GM23338 (cell line): ENCODE data around the gene TULP1. TPM values are rescaled to one million over a fixed set of nuclear protein-coding genes. Genes with fewer than 3 reads are reported as not detected.

ENCODE experiments used
- ATAC-seq: fragments of 200-7000 bp; cut with Tn5 transposase; 3 replicates; pipeline ENCODE4 v1.9.1; 2020
- DNase-seq: peaks from one replicate; pipeline ENCODE4 v3.0.0-alpha.2; 2015; ENCODE audit warnings: low spot score
- H2AFZ ChIP-seq: fragments of 200-600 bp; sonication (generic); 2 replicates; pipeline ENCODE4 v1.8.0; 2016; ENCODE audit warnings: antibody characterized with exemption, mild to moderate bottlenecking, moderate library complexity
- H3F3A ChIP-seq: fragments of 200-600 bp; sonication (generic); replicated peaks from 2 replicates; pipeline ENCODE4 v1.8.0; 2017; ENCODE audit warnings: antibody characterized with exemption, mixed run types, low read depth
- H3K27ac ChIP-seq: fragments of 200-600 bp; sonication (generic); 2 replicates; pipeline ENCODE4 v1.6.1; 2016; ENCODE audit warnings: low read depth
- H3K27me3 ChIP-seq: fragments of 200-600 bp; sonication (generic); 2 replicates; pipeline ENCODE4 v1.8.0; 2016; ENCODE audit warnings: mild to moderate bottlenecking, mixed run types, moderate library complexity; ENCODE audit not compliant: insufficient read depth
- H3K36me3 ChIP-seq: fragments of 200-600 bp; sonication (generic); 2 replicates; pipeline ENCODE4 v1.8.0; 2016; ENCODE audit warnings: mild to moderate bottlenecking; ENCODE audit not compliant: insufficient read depth
- H3K4me1 ChIP-seq: fragments of 200-600 bp; sonication (generic); 2 replicates; pipeline ENCODE4 v1.8.0; 2016; ENCODE audit warnings: mild to moderate bottlenecking, moderate library complexity; ENCODE audit not compliant: insufficient read depth
- H3K4me2 ChIP-seq: fragments of 200-600 bp; sonication (generic); 2 replicates; pipeline ENCODE4 v1.7.1; 2017; ENCODE audit warnings: mixed run types
- H3K4me3 ChIP-seq: fragments of 200-600 bp; sonication (generic); 2 replicates; pipeline ENCODE4 v1.6.1; 2016; ENCODE audit warnings: mixed run types
- H3K79me2 ChIP-seq: fragments of 200-600 bp; sonication (generic); replicated peaks from 2 replicates; pipeline ENCODE4 v1.8.0; 2017; ENCODE audit warnings: mild to moderate bottlenecking; ENCODE audit not compliant: insufficient read depth
- H3K9me2 ChIP-seq: fragments of 200-600 bp; sonication (generic); 2 replicates; pipeline ENCODE4 v1.8.0; 2017; ENCODE audit not compliant: insufficient read depth
- H4K20me1 ChIP-seq: fragments of 200-600 bp; sonication (generic); replicated peaks from 2 replicates; pipeline ENCODE4 v1.8.0; 2017; ENCODE audit warnings: mild to moderate bottlenecking; ENCODE audit not compliant: insufficient read depth
- H3K27ac Mint-ChIP-seq: 2 replicates; pipeline ENCODE4 v1.8.0; 2020; ENCODE audit warnings: inconsistent platforms, mild to moderate bottlenecking, moderate library complexity, mixed read lengths
- H3K27me3 Mint-ChIP-seq: 3 replicates; pipeline ENCODE4 v1.8.0; 2022; ENCODE audit warnings: low read depth, mild to moderate bottlenecking, moderate library complexity, mixed read lengths, inconsistent platforms; ENCODE audit not compliant: insufficient read depth, poor library complexity
- H3K36me3 Mint-ChIP-seq: 3 replicates; pipeline ENCODE4 v1.8.0; 2021; ENCODE audit warnings: low read depth, mild to moderate bottlenecking, inconsistent platforms, moderate library complexity, mixed read lengths
- H3K4me1 Mint-ChIP-seq: 3 replicates; pipeline ENCODE4 v1.8.0; 2020; ENCODE audit warnings: mild to moderate bottlenecking, inconsistent platforms, mixed read lengths
- H3K4me3 Mint-ChIP-seq: 3 replicates; pipeline ENCODE4 v1.8.0; 2021; ENCODE audit warnings: moderate library complexity, mild to moderate bottlenecking, inconsistent platforms, mixed read lengths
- H3K9me3 Mint-ChIP-seq: 3 replicates; pipeline ENCODE4 v1.8.0; 2020; ENCODE audit warnings: moderate library complexity, mild to moderate bottlenecking, inconsistent platforms, mixed read lengths
- CREB1 ChIP-seq: fragments of 250-450 bp; sonication (Bioruptor Pico); IDR thresholded peaks from 2 replicates; pipeline ENCODE4 v1.5.0; 2020; ENCODE audit warnings: low read depth, mild to moderate bottlenecking, moderate library complexity
- EZH2 ChIP-seq: fragments of 200-600 bp; sonication (generic); IDR thresholded peaks from one replicate; pipeline ENCODE4 v1.8.0; 2017; ENCODE audit warnings: antibody characterized with exemption, mild to moderate bottlenecking, low read depth; ENCODE audit not compliant: unreplicated experiment
- EZH2phosphoT487 ChIP-seq: fragments of 200-600 bp; sonication (generic); IDR thresholded peaks from one replicate; pipeline ENCODE4 v1.8.1; 2018; ENCODE audit warnings: antibody characterized with exemption; ENCODE audit not compliant: unreplicated experiment
- JUNB ChIP-seq: IDR thresholded peaks from one replicate; pipeline ENCODE4 v1.6.1; 2016; ENCODE audit warnings: antibody characterized with exemption; ENCODE audit not compliant: unreplicated experiment
- NANOG ChIP-seq: IDR thresholded peaks from 2 replicates; pipeline ENCODE4 v1.6.1; 2016; ENCODE audit warnings: antibody characterized with exemption, borderline replicate concordance
- POLR2AphosphoS5 ChIP-seq: IDR thresholded peaks from 2 replicates; pipeline ENCODE4 v1.6.1; 2016; ENCODE audit warnings: antibody characterized with exemption, low read depth
- STAT1 ChIP-seq: IDR thresholded peaks from one replicate; pipeline ENCODE4 v1.6.1; 2016; ENCODE audit warnings: antibody characterized with exemption; ENCODE audit not compliant: unreplicated experiment
- ZNF114 ChIP-seq: fragments of 250-450 bp; sonication (Bioruptor Pico); IDR thresholded peaks from 2 replicates; pipeline ENCODE4 v1.5.0; 2020; ENCODE audit warnings: mild to moderate bottlenecking, moderate library complexity
- ZNF331 ChIP-seq: fragments of 250-450 bp; sonication (Bioruptor Pico); IDR thresholded peaks from 2 replicates; pipeline ENCODE4 v1.5.0; 2020; ENCODE audit warnings: low read depth, mild to moderate bottlenecking, moderate library complexity
- polyA plus RNA-seq: library from polyadenylated mRNA; unstranded; fragments of >200 nt; fragmentation: Nextera tagmentation; extraction: Ambion mirVana; gene quantifications from 2 replicates; pipeline ENCODE4 v1.2.1, GENCODE V29; 2016
- total RNA-seq: library from RNA; depleted of rRNA; stranded (reverse); fragments of >200 nt; shearing (Covaris generic); gene quantifications from 2 replicates; pipeline ENCODE4 v1.2.3, GENCODE V29; 2014
- TF ChIP-seq, protein P1 (sequence below), 2 experiments: fragments of 200-600 bp in 1 of 2; sonication (generic) in 1 of 2; conservative IDR thresholded peaks; 2 replicates each; pipeline versions ENCODE4 v1.5.1 to v1.6.1; 2016 to 2017; ENCODE audit warnings: antibody characterized with exemption in 2 of 2, low read depth in 2 of 2, mild to moderate bottlenecking in 2 of 2, moderate library complexity in 1 of 2
- TF ChIP-seq, protein P2 (sequence below): IDR thresholded peaks from 2 replicates; pipeline ENCODE4 v1.6.1; 2016; ENCODE audit warnings: antibody characterized with exemption
- TF ChIP-seq, protein P3 (sequence below): fragments of 250-450 bp; sonication (Bioruptor Pico); IDR thresholded peaks from 2 replicates; pipeline ENCODE4 v1.5.0; 2020; ENCODE audit warnings: mild to moderate bottlenecking, moderate library complexity
- TF ChIP-seq, protein P4 (sequence below): IDR thresholded peaks from one replicate; pipeline ENCODE4 v1.6.1; 2018; ENCODE audit warnings: antibody characterized with exemption; ENCODE audit not compliant: unreplicated experiment

TULP1 gene
- total and polyA plus RNA-seq, 2 experiments from 2014 or later = 3.0 to 3.8 TPM

DNA sequence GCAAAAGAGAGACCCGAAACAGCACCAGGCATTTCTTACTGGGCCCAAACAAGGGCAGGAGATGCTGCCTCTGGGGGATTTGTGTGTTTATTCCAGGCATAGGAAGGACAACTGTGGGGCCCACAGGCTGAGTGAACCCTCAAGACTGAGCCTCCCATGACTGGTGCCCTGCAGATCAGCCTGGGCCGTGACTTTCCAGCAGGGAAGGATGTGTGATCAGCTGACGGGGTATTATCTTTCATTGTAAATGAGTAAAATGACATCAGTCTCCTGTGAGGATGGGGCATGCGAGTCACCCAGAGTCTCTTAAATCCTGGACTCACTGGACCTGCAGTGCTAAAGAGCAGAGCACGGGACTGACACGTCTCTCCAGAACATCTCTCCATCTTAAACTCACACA lies 11.9 kb downstream of the TULP1 start (continued):
- TF ChIP-seq ZNF331 (CRISPR knock-in tag) (no peak), EZH2phosphoT487 (no peak)

DNA sequence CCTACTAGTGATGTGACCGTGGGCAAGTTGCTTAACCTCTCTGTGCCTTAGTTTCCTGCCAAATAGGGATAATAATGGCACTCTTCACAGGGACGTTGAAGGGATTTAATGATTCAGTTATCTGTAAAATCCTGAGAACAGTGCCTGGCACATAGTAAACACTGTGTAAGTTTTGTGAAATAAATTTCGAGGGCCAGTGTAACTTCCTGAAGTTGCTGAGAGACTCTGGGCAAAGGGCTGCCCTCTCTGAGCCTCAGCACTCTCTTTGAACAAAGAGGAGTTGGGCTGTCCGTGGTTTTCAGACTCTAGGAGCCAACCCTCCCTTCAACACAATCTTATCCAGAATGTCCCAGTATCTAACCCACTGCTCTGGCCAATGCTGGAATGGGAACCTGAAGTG lies 13.3 kb downstream of the TULP1 start:
- H3K4me2 ChIP-seq = peak overlapping the region; percentile 97; the same call in 1 of the 2 replicates
- peaks cover 39% of the 10 kb centered on the region for H3K4me1 Mint-ChIP-seq
- H3K27ac ChIP-seq = no peak overlapping the region
- H3K4me3 Mint-ChIP-seq = 0 out of 3 replicates have a peak overlapping the region, but pooled peaks have one; percentile 12
- peaks cover 9% of the 10 kb centered on the region; the same call in 1 of the 2 replicates for H3K27me3 ChIP-seq
- TF ChIP-seq CREB1 (CRISPR knock-in tag) = no peak
- no peak for TF ChIP-seq ZNF114
- TF ChIP-seq, protein P1, sequence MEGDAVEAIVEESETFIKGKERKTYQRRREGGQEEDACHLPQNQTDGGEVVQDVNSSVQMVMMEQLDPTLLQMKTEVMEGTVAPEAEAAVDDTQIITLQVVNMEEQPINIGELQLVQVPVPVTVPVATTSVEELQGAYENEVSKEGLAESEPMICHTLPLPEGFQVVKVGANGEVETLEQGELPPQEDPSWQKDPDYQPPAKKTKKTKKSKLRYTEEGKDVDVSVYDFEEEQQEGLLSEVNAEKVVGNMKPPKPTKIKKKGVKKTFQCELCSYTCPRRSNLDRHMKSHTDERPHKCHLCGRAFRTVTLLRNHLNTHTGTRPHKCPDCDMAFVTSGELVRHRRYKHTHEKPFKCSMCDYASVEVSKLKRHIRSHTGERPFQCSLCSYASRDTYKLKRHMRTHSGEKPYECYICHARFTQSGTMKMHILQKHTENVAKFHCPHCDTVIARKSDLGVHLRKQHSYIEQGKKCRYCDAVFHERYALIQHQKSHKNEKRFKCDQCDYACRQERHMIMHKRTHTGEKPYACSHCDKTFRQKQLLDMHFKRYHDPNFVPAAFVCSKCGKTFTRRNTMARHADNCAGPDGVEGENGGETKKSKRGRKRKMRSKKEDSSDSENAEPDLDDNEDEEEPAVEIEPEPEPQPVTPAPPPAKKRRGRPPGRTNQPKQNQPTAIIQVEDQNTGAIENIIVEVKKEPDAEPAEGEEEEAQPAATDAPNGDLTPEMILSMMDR (conservative IDR thresholded peaks at IDR 0.05; ENCODE audit: low read depth in 2 of 2) = no peak
- TF ChIP-seq, protein P2, sequence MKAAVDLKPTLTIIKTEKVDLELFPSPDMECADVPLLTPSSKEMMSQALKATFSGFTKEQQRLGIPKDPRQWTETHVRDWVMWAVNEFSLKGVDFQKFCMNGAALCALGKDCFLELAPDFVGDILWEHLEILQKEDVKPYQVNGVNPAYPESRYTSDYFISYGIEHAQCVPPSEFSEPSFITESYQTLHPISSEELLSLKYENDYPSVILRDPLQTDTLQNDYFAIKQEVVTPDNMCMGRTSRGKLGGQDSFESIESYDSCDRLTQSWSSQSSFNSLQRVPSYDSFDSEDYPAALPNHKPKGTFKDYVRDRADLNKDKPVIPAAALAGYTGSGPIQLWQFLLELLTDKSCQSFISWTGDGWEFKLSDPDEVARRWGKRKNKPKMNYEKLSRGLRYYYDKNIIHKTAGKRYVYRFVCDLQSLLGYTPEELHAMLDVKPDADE = no peak
- TF ChIP-seq EZH2phosphoT487 = no peak
- TF ChIP-seq, protein P3, sequence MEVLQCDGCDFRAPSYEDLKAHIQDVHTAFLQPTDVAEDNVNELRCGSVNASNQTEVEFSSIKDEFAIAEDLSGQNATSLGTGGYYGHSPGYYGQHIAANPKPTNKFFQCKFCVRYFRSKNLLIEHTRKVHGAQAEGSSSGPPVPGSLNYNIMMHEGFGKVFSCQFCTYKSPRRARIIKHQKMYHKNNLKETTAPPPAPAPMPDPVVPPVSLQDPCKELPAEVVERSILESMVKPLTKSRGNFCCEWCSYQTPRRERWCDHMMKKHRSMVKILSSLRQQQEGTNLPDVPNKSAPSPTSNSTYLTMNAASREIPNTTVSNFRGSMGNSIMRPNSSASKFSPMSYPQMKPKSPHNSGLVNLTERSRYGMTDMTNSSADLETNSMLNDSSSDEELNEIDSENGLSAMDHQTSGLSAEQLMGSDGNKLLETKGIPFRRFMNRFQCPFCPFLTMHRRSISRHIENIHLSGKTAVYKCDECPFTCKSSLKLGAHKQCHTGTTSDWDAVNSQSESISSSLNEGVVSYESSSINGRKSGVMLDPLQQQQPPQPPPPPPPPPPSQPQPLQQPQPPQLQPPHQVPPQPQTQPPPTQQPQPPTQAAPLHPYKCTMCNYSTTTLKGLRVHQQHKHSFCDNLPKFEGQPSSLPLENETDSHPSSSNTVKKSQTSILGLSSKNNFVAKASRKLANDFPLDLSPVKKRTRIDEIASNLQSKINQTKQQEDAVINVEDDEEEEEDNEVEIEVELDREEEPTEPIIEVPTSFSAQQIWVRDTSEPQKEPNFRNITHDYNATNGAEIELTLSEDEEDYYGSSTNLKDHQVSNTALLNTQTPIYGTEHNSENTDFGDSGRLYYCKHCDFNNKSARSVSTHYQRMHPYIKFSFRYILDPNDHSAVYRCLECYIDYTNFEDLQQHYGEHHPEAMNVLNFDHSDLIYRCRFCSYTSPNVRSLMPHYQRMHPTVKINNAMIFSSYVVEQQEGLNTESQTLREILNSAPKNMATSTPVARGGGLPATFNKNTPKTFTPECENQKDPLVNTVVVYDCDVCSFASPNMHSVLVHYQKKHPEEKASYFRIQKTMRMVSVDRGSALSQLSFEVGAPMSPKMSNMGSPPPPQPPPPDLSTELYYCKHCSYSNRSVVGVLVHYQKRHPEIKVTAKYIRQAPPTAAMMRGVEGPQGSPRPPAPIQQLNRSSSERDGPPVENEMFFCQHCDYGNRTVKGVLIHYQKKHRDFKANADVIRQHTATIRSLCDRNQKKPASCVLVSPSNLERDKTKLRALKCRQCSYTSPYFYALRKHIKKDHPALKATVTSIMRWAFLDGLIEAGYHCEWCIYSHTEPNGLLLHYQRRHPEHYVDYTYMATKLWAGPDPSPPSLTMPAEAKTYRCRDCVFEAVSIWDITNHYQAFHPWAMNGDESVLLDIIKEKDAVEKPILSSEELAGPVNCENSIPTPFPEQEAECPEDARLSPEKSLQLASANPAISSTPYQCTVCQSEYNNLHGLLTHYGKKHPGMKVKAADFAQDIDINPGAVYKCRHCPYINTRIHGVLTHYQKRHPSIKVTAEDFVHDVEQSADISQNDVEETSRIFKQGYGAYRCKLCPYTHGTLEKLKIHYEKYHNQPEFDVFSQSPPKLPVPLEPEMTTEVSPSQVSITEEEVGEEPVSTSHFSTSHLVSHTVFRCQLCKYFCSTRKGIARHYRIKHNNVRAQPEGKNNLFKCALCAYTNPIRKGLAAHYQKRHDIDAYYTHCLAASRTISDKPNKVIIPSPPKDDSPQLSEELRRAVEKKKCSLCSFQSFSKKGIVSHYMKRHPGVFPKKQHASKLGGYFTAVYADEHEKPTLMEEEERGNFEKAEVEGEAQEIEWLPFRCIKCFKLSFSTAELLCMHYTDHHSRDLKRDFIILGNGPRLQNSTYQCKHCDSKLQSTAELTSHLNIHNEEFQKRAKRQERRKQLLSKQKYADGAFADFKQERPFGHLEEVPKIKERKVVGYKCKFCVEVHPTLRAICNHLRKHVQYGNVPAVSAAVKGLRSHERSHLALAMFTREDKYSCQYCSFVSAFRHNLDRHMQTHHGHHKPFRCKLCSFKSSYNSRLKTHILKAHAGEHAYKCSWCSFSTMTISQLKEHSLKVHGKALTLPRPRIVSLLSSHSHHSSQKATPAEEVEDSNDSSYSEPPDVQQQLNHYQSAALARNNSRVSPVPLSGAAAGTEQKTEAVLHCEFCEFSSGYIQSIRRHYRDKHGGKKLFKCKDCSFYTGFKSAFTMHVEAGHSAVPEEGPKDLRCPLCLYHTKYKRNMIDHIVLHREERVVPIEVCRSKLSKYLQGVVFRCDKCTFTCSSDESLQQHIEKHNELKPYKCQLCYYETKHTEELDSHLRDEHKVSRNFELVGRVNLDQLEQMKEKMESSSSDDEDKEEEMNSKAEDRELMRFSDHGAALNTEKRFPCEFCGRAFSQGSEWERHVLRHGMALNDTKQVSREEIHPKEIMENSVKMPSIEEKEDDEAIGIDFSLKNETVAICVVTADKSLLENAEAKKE (CRISPR knock-in tag) = no peak
- TF ChIP-seq, protein P4, sequence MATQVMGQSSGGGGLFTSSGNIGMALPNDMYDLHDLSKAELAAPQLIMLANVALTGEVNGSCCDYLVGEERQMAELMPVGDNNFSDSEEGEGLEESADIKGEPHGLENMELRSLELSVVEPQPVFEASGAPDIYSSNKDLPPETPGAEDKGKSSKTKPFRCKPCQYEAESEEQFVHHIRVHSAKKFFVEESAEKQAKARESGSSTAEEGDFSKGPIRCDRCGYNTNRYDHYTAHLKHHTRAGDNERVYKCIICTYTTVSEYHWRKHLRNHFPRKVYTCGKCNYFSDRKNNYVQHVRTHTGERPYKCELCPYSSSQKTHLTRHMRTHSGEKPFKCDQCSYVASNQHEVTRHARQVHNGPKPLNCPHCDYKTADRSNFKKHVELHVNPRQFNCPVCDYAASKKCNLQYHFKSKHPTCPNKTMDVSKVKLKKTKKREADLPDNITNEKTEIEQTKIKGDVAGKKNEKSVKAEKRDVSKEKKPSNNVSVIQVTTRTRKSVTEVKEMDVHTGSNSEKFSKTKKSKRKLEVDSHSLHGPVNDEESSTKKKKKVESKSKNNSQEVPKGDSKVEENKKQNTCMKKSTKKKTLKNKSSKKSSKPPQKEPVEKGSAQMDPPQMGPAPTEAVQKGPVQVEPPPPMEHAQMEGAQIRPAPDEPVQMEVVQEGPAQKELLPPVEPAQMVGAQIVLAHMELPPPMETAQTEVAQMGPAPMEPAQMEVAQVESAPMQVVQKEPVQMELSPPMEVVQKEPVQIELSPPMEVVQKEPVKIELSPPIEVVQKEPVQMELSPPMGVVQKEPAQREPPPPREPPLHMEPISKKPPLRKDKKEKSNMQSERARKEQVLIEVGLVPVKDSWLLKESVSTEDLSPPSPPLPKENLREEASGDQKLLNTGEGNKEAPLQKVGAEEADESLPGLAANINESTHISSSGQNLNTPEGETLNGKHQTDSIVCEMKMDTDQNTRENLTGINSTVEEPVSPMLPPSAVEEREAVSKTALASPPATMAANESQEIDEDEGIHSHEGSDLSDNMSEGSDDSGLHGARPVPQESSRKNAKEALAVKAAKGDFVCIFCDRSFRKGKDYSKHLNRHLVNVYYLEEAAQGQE = no peak
- TF ChIP-seq POLR2AphosphoS5 = no peak
- no peak for TF ChIP-seq EZH2
- TF ChIP-seq ZNF331 (CRISPR knock-in tag) = no peak
- no peak for TF ChIP-seq JUNB
- no peak for TF ChIP-seq STAT1
- no peak for TF ChIP-seq NANOG
- H3K4me1 ChIP-seq = peaks cover 34% of the 10 kb centered on the region
- H3K27ac Mint-ChIP-seq = no peak overlapping the region
- no peaks in the 10 kb centered on the region for H3K36me3 ChIP-seq
- H3K9me3 Mint-ChIP-seq = no peaks in the 10 kb centered on the region; the same call in 2 of the 3 replicates
- peaks cover 5% of the 10 kb centered on the region; the same call in 1 of the 3 replicates for H3K36me3 Mint-ChIP-seq
- H3K79me2 ChIP-seq = peaks cover 17% of the 10 kb centered on the region
- peaks cover 11% of the 10 kb centered on the region; the same call in 1 of the 2 replicates for H4K20me1 ChIP-seq
- peaks cover 35% of the 10 kb centered on the region for H3K27me3 Mint-ChIP-seq
- no peak for ATAC-seq
- DNase-seq = no peak
- H3K4me3 ChIP-seq = no peak overlapping the region
- no peaks in the 10 kb centered on the region for H3K9me2 ChIP-seq
- 0 out of 2 replicates have a peak, but pooled peaks cover 14% of the 10 kb centered on the region for H3F3A ChIP-seq
- no peak overlapping the region for H2AFZ ChIP-seq
